ENCODE measurements around the gene NEU1.
A peak's percentile ranks its signal among the peaks of the same experiment; 100 is the strongest.
"Not testable (repeated sequence)": the region's sequence is repeated elsewhere in the genome, so short reads cannot be mapped to it uniquely, and the experiment has no call there.

The NEU1 gene

GRCh38 chr6:31815025-31815838 is 47.4 kb downstream of the NEU1 start, which contains the start of the genes HSPA1A and HSPA1L:
Gene HSPA1A, plus strand, starts transcription at chr6:31815543. Its CDS starts 214 bp downstream, at chr6:31815757.
Gene HSPA1L, minus strand, starts transcription at chr6:31815283. Its CDS starts 3,311 bp downstream, at chr6:31811972.
- H3K4me3 ChIP-seq (ENCODE audit: low read depth, low read length) = no peak within 1 kb of the TSS
- no peak for DNase-seq
- H3K27ac ChIP-seq = no peak within 1 kb of the TSS
- TF ChIP-seq CTCF (IDR thresholded peaks at IDR 0.05; ENCODE audit: low read depth, low read length) = no peak
- H3K36me3 ChIP-seq = no peaks in the 10 kb centered on the region
- H3K9me3 ChIP-seq (ENCODE audit: severe bottlenecking) = peaks cover 40% of the 10 kb centered on the region
- H3K27me3 ChIP-seq (ENCODE audit: insufficient read depth, low read depth, severe bottlenecking) = no peaks in the 10 kb centered on the region

- H3K4me3 ChIP-seq (ENCODE audit: low read depth, low read length) = no peak overlapping the region
- no peak for TF ChIP-seq CTCF (IDR thresholded peaks at IDR 0.05; ENCODE audit: low read depth, low read length)
- peaks cover 39% of the 10 kb centered on the region for H3K9me3 ChIP-seq (ENCODE audit: severe bottlenecking)
- no peaks in the 10 kb centered on the region for H3K36me3 ChIP-seq
- DNase-seq = no peak
- no peak overlapping the region for H3K27ac ChIP-seq
- no peaks in the 10 kb centered on the region for H3K27me3 ChIP-seq (ENCODE audit: insufficient read depth, low read depth, severe bottlenecking)
These were observed 48.0 kb downstream of the NEU1 start for GRCh38 chr6:31814677-31815024.

- H3K27ac ChIP-seq = no peak overlapping the region
- H3K9me3 ChIP-seq (ENCODE audit: severe bottlenecking) = peaks cover 42% of the 10 kb centered on the region
- no peak for DNase-seq
- H3K27me3 ChIP-seq (ENCODE audit: insufficient read depth, low read depth, severe bottlenecking) = no peaks in the 10 kb centered on the region
- TF ChIP-seq CTCF (IDR thresholded peaks at IDR 0.05; ENCODE audit: low read depth, low read length) = no peak
- H3K4me3 ChIP-seq (ENCODE audit: low read depth, low read length) = no peak overlapping the region
- no peaks in the 10 kb centered on the region for H3K36me3 ChIP-seq
These were observed 49.2 kb downstream of the NEU1 start for GRCh38 chr6:31813465-31813849.

GRCh38 chr6:31811645-31812044 is 51.0 kb downstream of the NEU1 start:
- no peak for TF ChIP-seq CTCF (IDR thresholded peaks at IDR 0.05; ENCODE audit: low read depth, low read length)
- Histone ChIP-seq H3K4me3 (ENCODE audit: low read depth, low read length) (no peak overlapping the region), H3K9me3 (ENCODE audit: severe bottlenecking) (peaks cover 42% of the 10 kb centered on the region), H3K36me3 (no peaks in the 10 kb centered on the region), H3K27me3 (ENCODE audit: insufficient read depth, low read depth, severe bottlenecking) (no peaks in the 10 kb centered on the region), H3K27ac (no peak overlapping the region)
- DNase-seq = no peak

- DNase-seq = peak; percentile 85
- H3K27me3 ChIP-seq (ENCODE audit: insufficient read depth, low read depth, severe bottlenecking) = not testable (repeated sequence)
- peak overlapping the region; percentile 87 for H3K27ac ChIP-seq
- peaks cover 24% of the 10 kb centered on the region for H3K9me3 ChIP-seq (ENCODE audit: severe bottlenecking)
- H3K4me3 ChIP-seq (ENCODE audit: low read depth, low read length) = peak overlapping the region; percentile 2; the same call in 1 of the 2 replicates
- peaks cover 21% of the 10 kb centered on the region for H3K36me3 ChIP-seq
These were observed 54.0 kb downstream of the NEU1 start for GRCh38 chr6:31808599-31808998.
